Embryonic facial prominence (tissue), 1 donor: ENCODE measurements around the gene MSANTD4.
"Not testable (repeated sequence)": the region's sequence is repeated elsewhere in the genome, so short reads cannot be mapped to it uniquely, and the experiment has no call there.

Experiments
- DNase-seq: peaks from one replicate; pipeline ENCODE4 v3.0.0-alpha.2; 2016; ENCODE audit errors: extremely low spot score

Gene MSANTD4

DNA sequence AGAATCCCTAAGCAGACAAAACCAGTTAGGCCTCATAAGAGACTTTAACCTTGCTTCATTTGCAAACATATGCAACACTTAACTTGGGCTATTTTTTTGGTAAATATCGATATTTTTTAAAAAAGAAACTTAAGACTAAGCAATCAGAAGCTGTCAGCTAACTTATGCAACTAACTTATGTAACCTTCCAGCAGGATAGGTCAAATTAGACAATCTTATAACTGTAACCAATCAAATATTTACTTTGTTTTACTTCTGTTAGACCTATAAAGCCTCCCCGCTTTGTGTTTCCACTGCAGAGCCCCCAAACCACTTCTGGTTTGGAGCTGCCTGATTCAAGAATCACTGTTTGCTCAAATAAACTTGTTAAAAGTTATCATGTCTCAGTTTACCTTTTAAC, 8.0 kb downstream of the MSANTD4 start:
- DNase-seq, result no peak

- DNase-seq, result no peak
Measured at GRCh38 chr11:106012744-106013143, 9.3 kb downstream of the MSANTD4 start.

- no peak for DNase-seq
Measured at GRCh38 chr11:106011481-106011880, 10.6 kb downstream of the MSANTD4 start.

DNA sequence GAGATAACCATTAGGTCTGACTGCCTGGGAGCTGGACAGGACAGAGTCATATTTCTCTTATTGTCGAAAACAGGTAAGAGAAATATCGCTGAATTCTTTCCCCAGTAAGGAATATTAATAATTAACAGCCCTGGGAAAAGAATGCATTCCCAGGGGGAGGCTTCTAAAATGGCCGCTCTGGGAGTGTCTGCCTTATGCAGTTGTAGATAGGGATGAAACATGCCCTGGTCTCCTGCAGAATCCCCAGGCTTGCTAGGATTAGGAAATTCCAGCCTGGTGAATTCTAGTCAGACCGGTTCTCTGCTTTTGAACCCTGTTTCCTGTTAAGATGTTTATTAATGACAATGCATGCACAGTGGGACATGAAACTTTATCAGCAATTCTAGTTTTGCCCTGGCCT, 18.9 kb downstream of the MSANTD4 start:
- not testable (repeated sequence) for DNase-seq

GRCh38 chr11:106001304-106002012, 20.6 kb downstream of the MSANTD4 start:
- DNase-seq, result no peak

DNA sequence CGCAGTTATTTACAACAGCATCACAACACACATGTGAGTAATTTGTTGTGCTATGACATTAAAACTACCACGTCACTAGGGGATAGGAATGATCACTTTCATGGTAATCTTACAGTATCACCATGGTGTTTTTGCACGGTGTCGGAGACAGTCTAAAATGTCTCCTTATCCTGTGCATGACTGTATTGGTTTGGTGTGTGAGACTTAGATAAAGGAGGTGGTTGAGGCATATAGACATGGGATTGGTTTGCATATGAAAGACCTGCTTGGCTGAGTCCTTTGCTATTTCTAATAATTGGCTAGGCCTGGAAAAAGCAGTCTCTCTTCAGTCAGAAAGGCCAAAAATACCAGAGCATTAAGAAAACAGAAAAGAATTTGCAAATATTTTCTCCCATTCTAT, 30.2 kb downstream of the MSANTD4 start:
- DNase-seq, result no peak

DNA sequence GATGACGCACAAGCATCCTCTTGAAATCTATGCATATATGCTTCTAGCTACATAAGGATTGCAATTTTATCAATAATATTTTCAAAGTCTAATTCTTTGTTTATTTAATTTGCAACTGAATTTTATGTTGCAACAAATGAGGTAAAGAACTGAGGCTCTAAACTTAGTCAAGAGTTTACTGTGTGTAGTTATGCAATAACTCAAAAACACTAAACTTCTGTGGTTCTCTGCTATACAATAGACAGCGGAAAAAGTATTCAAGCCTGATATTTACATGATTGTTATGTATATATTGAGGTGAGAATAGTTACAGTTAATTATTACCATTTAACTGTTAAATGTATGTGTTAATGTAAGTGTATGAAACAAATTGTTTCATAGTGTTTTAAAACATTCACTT, 32.9 kb downstream of the MSANTD4 start:
- no peak for DNase-seq

DNA sequence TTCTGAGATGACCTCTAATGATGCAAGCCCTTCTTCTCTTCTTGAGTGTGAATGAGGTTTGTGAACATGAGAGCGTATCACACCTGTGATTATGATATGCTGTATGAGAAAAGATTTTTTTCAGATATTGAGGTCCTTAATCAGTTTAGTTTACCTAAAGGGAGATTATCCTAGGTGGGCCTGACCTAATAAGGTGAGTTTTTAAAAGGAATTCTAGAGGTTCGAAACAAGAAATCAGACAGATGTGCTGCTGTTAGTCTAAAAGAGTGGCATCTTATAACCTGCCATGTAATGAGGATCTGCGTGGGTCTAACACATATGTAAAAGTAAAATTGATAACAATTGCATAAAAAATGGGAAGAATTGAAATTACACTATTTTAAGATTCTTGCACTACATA, 33.8 kb downstream of the MSANTD4 start:
- no peak for DNase-seq

- no peak for DNase-seq
Measured at GRCh38 chr11:105986554-105986953, 35.5 kb downstream of the MSANTD4 start.

DNA sequence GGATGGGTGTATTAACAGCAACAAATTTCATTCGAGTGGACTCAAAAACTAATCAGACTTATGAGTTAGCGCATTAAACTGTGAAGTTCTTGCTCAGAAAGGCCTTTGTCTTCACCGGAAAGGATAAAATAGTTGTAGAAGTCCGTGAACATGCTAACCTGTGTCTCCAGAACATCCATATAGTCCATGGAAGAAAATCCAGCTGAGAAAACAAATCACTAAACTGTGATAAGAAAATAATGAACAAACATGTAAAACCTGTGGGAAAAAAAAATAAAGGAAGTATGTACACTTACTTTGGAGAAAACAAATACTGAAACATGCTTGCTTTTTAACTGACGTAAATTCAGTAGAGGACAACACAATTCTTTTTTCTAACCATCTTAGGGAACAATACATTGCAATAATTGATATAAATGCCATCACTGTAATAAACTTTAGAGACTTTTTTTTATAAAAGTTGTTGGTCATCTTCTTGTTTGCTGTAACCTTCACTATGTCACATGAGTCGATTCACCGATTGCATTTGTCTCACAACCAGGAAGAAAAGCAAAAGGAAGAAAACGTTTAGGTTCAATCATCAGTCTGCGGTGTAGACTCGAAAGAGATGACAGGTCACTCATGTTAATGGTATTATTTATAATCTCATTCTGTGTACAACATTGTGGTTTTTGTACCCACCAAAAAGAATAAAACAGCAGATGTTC, 41.9 kb downstream of the MSANTD4 start:
- DNase-seq, result no peak

DNA sequence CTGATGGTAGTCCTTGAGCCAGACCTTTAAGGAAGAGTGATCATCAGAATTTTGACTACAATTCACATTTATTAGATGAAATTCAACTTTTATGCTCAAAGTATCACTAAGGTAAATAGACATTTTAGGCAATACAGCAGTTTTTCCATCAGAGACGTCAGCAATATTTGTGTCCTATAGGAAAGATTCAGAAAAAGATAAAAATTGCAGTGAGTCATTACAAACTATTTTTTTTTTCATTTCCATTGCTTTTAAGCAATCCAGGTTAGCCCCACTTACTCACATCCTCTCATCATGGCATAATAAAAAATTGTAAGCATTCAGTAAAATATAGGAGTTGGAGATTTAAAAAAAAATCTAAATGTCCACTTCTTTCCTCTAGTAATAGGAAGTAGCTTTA, 46.9 kb downstream of the MSANTD4 start:
- DNase-seq, result no peak

DNA sequence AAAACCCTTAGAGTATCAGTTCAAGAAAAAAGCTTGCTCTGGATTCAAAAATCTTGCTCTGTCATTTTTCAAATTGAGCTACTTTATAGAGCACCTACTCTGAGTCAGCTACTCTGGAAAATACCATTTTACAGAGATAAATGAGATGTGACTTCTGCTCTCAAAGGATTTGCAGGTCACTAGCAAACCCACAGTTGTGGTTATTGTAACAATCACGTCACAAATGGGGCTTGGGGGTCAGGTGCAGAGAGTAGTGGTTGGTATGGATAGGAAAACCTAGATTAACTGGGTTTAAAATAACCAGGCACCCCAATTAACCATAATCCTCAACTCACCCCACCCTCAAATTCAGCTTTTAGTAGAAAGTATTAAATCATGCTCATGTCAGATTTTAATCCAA, 52.3 kb downstream of the MSANTD4 start:
- DNase-seq, result no peak

DNA sequence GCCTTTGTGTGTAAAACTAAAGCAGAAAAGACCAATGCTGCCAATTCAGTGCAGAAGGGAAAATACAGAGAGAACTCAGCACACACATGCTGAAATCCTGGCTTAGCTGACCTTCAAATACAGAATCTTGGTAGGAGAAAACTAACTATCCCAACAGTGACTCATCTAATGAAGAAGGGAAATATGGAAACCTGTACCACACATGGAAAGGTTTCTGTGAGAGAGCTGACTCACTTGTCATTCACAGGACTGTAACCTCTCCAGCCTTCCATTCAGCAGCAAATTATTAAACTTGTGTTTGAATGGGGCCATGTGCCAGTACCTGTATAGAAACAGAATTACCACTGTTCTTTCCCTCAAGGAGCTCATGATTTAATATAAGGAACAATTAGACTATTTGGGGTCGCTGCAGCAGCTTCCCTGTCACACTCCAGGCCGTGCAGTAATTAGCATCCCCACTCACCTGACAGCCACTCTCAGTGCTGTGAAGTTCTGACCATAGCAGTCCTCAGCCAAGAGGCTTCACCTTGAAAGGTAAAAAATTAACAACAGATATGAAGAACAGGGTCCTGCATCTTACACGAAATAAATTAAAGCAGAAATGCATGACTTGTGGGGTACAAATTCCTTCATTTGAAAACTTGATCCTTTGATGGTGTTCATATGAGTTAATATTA, 53.9 kb downstream of the MSANTD4 start:
- no peak for DNase-seq

GRCh38 chr11:105960252-105961245, 61.5 kb downstream of the MSANTD4 start:
- no peak for DNase-seq
